Gastrocnemius medialis (tissue), 4 donors: ENCODE data around the gene COL23A1.

Experiments used
- CTCF ChIP-seq, 5 experiments: fragments of 450-650 bp in 3 of 5; fragments of 200-600 bp in 2 of 5; sonication (generic) in 2 of 5; IDR thresholded peaks in 4 of 5; conservative IDR thresholded peaks in 1 of 5; 1 replicate in 4 of 5; 2 replicates in 1 of 5; pipeline ENCODE4 v1.5.1; 2016 to 2019; ENCODE audit warnings: antibody characterized with exemption in 5 of 5, mild to moderate bottlenecking in 3 of 5, moderate library complexity in 3 of 5
- POLR2A ChIP-seq, 2 donors: fragments of 450-650 bp; IDR thresholded peaks; one replicate each; pipeline ENCODE4 v1.6.1; 2017; ENCODE audit warnings: antibody characterized with exemption in 2 of 2, mild to moderate bottlenecking in 2 of 2, moderate library complexity in 2 of 2

DNA sequence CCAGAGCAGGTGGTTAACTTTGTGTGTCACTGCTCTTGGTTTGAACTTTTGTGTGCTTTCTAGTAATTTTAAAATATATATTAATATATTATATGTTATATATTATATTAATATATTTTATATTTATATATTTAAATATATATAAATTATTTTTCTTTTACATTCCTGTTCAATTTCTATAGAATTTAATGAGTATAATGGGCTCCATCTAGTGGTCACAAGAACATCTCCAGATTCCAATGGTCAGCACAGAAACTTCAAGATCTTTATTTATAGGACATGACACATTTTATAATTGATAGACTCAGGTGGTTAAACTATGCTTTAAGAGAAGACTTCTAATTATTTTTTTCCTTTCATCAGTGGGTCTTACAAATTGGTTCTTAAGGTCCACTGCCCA is 39.1 kb downstream of the COL23A1 start:
- TF ChIP-seq CTCF (IDR thresholded peaks at IDR 0.05 in 4 of 5, conservative IDR thresholded peaks at IDR 0.05 in 1 of 5) (peak in 3 of 5 experiments; percentile 29 to 64 (median 52)), POLR2A (IDR thresholded peaks at IDR 0.05) (no peak)
